ENCODE results near the gene MRM2.

Gene MRM2

DNA sequence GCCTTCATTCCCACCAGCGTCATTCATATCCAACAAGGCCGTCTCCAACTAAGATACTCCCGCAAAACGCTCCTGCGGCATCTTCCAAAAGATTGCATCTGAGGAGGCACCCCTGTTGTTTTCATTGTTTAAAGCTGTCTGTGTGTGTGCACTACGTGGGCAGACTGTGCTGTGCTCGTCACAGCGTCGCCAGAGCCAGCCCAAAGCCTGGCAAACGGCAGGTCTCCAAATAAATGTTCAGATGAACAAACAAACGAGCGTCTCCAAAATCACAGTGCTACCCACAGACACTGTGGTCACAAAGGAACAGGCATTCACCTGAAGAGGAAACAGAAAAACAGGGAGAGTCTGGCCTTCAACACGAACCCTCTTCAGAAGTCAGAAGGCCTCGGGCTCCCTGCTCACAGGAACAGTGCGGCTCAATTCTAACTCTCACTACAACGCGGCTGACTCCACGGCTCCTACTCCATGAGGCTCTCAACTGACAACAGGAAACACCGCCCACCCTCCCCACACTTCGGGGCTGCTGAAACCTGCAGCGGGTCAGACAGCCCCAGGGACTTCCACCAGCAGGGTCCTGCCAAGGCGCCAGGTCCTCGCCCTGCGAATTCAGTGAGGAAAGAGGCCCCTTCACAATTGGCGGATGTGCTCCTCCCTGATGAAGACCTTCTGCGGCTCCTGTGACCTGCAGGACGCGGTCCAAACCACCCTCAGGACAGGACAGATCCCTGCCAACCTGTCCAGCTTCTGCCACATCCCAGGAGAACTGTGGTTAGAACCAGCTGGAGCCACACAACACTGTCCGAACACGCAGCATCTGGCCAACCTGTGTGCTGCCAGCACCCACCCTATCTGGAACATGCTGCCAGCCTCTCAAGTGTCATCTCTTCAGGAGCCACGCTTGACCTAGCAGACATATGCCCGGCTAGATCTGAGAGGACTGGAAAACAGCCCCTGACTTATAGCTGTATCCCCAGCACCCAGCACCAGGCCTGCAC, 45.3 kb downstream of the MRM2 start:
- Histone ChIP-seq H3K36me3 (replicated peaks; ENCODE audit: insufficient read depth, low read length) (peaks cover 5% of the 10 kb centered on the region; the same call in 1 of the 2 replicates), H3F3A (ENCODE audit: insufficient read depth, low read length) (no peaks in the 10 kb centered on the region), H3K4me2 (ENCODE audit: low read depth, low read length) (no peak overlapping the region), H3K9me2 (replicated peaks; ENCODE audit: insufficient read depth, low read length) (no peaks in the 10 kb centered on the region), H3K4me3 (ENCODE audit: low read length) (no peak overlapping the region), H3K9ac (ENCODE audit: low read length) (no peak overlapping the region), H4K20me1 (ENCODE audit: insufficient read depth, low read length) (no peaks in the 10 kb centered on the region), H2AFZ (ENCODE audit: low read length) (no peak overlapping the region), H3K79me2 (ENCODE audit: low read length) (no peaks in the 10 kb centered on the region), H3K27ac (ENCODE audit: low read length) (no peak overlapping the region), H3K4me1 (ENCODE audit: low read length) (no peaks in the 10 kb centered on the region), H3K9me3 (replicated peaks; ENCODE audit: insufficient read depth, low read length) (no peaks in the 10 kb centered on the region), H3K27me3 (replicated peaks; ENCODE audit: insufficient read depth, low read length) (no peaks in the 10 kb centered on the region)
- TF ChIP-seq EZH2phosphoT487 (IDR thresholded peaks at IDR 0.05; ENCODE audit: low read length) (no peak), EZH2 (optimal IDR thresholded peaks at IDR 0.05; ENCODE audit: low read depth, low read length) (no peak), CTCF (IDR thresholded peaks at IDR 0.05; ENCODE audit: low read length) (no peak)
- DNase-seq = no peak

GRCh38 chr7:2195400-2196246, 46.4 kb downstream of the MRM2 start:
- no peaks in the 10 kb centered on the region for H3K9me2 ChIP-seq (replicated peaks; ENCODE audit: insufficient read depth, low read length)
- H3K4me2 ChIP-seq (ENCODE audit: low read depth, low read length) = no peak overlapping the region
- H3K27ac ChIP-seq (ENCODE audit: low read length) = no peak overlapping the region
- H3K9ac ChIP-seq (ENCODE audit: low read length) = no peak overlapping the region
- no peaks in the 10 kb centered on the region for H3K79me2 ChIP-seq (ENCODE audit: low read length)
- H4K20me1 ChIP-seq (ENCODE audit: insufficient read depth, low read length) = no peaks in the 10 kb centered on the region
- H3K4me3 ChIP-seq (ENCODE audit: low read length) = no peak overlapping the region
- H3K36me3 ChIP-seq (replicated peaks; ENCODE audit: insufficient read depth, low read length) = peaks cover 5% of the 10 kb centered on the region; the same call in 1 of the 2 replicates
- H3K27me3 ChIP-seq (replicated peaks; ENCODE audit: insufficient read depth, low read length) = no peaks in the 10 kb centered on the region
- H3F3A ChIP-seq (ENCODE audit: insufficient read depth, low read length) = no peaks in the 10 kb centered on the region
- no peak for DNase-seq
- H2AFZ ChIP-seq (ENCODE audit: low read length) = no peak overlapping the region
- H3K4me1 ChIP-seq (ENCODE audit: low read length) = no peaks in the 10 kb centered on the region
- TF ChIP-seq CTCF (IDR thresholded peaks at IDR 0.05; ENCODE audit: low read length) (no peak), EZH2 (optimal IDR thresholded peaks at IDR 0.05; ENCODE audit: low read depth, low read length) (no peak), EZH2phosphoT487 (IDR thresholded peaks at IDR 0.05; ENCODE audit: low read length) (no peak)
- H3K9me3 ChIP-seq (replicated peaks; ENCODE audit: insufficient read depth, low read length) = no peaks in the 10 kb centered on the region

- no peak for DNase-seq
- no peaks in the 10 kb centered on the region for H3K4me1 ChIP-seq (ENCODE audit: low read length)
- H3K9me2 ChIP-seq (replicated peaks; ENCODE audit: insufficient read depth, low read length) = no peaks in the 10 kb centered on the region
- H3K4me2 ChIP-seq (ENCODE audit: low read depth, low read length) = no peak overlapping the region
- H2AFZ ChIP-seq (ENCODE audit: low read length) = no peak overlapping the region
- no peaks in the 10 kb centered on the region for H3K79me2 ChIP-seq (ENCODE audit: low read length)
- no peak overlapping the region for H3K4me3 ChIP-seq (ENCODE audit: low read length)
- H3K9me3 ChIP-seq (replicated peaks; ENCODE audit: insufficient read depth, low read length) = no peaks in the 10 kb centered on the region
- no peaks in the 10 kb centered on the region for H4K20me1 ChIP-seq (ENCODE audit: insufficient read depth, low read length)
- no peak overlapping the region for H3K9ac ChIP-seq (ENCODE audit: low read length)
- TF ChIP-seq EZH2 (optimal IDR thresholded peaks at IDR 0.05; ENCODE audit: low read depth, low read length) = no peak
- TF ChIP-seq EZH2phosphoT487 (IDR thresholded peaks at IDR 0.05; ENCODE audit: low read length) = no peak
- TF ChIP-seq CTCF (IDR thresholded peaks at IDR 0.05; ENCODE audit: low read length) = no peak
- H3F3A ChIP-seq (ENCODE audit: insufficient read depth, low read length) = no peaks in the 10 kb centered on the region
- no peak overlapping the region for H3K27ac ChIP-seq (ENCODE audit: low read length)
- H3K27me3 ChIP-seq (replicated peaks; ENCODE audit: insufficient read depth, low read length) = no peaks in the 10 kb centered on the region
- peaks cover 5% of the 10 kb centered on the region; the same call in 1 of the 2 replicates for H3K36me3 ChIP-seq (replicated peaks; ENCODE audit: insufficient read depth, low read length)
These were observed 48.3 kb downstream of the MRM2 start for GRCh38 chr7:2193575-2194305.
